HG03457 (cell line): Measurements from ENCODE around the gene CST9.
"Not testable (repeated sequence)": the region's sequence is repeated elsewhere in the genome, so short reads cannot be mapped to it uniquely, and the experiment has no call there.

Source experiments
- ATAC-seq: cut with Tn5 transposase; IDR thresholded peaks from one replicate; pipeline ENCODE4 v1.9.1; 2021; ENCODE audit warnings: moderate number of reproducible peaks; ENCODE audit not compliant: unreplicated experiment

CST9 gene

DNA sequence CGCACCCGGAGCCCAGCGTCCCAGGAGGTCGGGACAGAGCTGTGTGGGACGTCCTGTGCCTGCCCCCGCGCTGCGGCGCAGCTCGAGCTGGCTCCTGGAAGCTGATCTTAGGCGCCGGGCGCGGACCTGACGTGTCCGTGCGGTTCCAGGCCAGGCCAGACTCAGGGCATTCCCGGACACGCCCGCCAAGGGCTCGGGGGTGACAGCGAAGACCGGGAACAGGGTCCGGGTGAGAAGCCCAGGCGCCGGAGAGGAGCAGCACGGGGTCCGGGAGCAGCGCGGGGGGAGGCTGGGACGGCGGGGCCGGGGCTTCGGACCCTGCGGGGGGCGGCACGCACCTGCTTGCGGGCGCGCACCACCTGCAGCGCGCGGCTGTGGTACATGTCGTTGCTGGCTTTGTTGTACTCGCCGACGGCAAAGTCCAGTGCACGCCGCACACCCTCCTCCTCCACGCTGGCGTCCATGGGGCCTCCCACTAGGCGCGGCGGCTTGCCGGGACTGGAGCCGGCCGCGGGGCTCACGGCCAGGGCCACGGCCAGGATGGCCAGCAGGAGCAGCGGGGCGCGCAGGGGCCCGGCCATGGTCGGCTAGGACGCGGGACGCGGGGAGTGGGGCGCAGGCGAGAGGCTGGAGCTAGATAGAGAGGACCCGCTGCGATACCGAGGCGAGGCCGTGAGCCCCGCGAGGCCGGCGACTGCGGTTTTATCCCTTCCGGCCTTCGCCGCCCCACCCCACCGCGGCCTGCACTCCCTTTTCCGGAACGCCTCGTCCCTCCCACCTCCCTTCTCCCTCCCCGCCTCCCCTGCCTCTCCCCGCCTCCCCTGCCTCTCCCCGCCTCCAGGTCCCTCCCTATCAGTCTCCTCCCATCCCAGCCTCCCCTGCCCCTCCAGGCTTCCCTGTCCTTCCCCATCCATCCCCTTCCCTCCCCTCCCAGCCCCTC is 31.8 kb upstream of the CST9 start, which contains the start of gene CST3:
CST3 (minus strand) TSS at position 674 of the 940 bp plus-strand sequence; CDS start at position 581, 93 bp downstream.
- ATAC-seq = peak; percentile 53

DNA sequence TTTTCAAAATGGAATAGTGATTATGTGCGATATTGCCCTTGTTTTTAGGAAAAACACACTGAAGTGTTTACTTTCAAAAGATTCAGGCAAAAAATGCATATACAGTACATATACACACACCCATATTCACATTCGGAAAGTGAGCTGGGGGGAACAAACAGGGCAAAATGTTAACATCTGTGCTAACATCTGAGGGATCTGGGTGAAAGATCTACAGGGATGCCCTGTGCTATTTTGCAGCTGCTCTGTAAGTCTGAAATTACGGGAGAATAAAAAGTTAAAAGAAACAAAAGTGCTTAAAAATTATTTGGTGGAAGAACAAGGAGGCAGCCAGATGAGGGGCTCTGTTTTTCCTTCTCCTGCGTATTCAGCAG is 31.2 kb upstream of the CST9 start:
- ATAC-seq = no peak

DNA sequence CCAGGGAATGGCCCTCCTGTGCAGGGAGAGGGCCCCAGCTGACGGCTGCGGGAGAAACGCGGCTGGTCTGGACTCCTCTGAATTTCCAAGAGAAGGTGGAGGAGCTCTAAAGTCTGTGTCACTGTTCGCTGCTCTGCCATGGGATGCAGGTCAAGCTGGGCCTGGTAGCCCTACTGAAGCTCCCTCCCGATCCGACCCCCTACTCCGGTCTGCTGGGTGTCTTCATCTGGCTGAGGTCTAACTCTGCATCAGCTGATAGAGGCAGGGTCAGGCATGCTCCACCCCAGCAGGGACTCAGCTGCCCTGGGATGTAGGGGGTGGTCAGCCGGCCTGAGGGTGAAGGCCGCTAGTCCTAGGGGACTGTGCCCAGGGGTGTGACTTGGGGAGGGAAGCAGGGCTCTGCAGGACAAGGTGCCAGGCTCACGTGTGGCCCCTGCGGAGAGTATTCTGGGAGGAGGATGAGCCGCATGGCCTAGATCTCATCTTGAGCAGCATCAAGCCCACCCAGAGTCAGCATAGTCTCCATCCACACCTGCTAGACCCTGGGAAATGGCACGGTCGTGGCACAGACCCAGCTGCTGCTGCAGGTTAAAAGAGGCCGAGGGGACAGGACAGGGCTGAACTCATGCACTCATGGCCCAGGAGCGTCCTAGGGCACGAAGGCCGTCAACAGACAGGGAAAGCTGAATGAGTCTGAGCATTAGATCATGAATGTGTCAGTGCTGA is 30.6 kb upstream of the CST9 start:
- no peak for ATAC-seq

DNA sequence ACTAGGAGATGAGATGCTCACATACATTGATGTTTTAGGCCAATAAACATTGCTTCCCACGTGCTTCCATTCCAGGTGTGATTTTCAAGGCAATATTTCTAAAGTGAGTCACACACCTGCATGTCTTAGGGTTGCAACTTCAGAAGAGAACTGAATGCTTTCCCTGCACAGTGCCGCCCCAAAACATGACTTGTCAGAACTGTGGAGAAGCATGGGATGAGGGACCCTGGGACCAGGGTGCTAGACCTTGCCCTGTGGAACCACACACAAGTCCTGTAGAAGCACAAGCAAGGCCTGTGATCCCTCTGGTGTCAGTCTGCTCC is 30.0 kb upstream of the CST9 start:
- not testable (repeated sequence) for ATAC-seq

DNA sequence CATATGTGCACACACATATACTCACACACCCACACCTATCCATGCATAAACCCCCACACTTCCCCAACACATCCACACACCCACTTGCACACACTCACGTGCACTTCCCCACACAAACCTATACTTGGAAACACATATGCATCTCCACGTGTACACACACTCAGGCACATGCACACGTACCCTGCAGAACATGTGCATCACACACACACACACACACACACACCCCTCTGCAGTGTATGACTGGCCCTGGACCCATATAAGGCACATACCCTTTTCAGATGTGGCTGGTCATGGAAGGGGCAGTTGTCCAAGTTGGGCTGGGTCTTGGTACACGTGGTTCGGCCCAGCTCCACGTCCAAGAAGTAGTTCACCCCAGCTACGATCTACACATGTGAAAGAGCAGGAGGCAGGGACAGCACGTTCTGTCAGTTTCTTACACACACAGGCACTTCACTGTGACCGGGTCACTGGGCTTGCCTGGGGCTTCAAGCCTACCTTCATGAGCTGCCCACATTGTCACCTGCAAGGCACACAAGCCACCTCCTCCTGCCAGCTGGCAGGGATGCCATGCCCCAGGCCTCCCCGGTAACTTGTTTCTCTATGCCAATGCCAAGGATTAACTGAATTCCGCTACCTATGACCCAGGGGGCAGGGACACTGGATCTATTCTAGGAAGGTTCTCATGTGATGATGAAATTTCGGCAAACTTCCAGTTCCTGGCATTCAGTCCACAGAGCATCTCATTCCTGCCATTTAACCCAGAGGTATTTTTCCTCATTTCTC is 29.5 kb upstream of the CST9 start:
- ATAC-seq = no peak

DNA sequence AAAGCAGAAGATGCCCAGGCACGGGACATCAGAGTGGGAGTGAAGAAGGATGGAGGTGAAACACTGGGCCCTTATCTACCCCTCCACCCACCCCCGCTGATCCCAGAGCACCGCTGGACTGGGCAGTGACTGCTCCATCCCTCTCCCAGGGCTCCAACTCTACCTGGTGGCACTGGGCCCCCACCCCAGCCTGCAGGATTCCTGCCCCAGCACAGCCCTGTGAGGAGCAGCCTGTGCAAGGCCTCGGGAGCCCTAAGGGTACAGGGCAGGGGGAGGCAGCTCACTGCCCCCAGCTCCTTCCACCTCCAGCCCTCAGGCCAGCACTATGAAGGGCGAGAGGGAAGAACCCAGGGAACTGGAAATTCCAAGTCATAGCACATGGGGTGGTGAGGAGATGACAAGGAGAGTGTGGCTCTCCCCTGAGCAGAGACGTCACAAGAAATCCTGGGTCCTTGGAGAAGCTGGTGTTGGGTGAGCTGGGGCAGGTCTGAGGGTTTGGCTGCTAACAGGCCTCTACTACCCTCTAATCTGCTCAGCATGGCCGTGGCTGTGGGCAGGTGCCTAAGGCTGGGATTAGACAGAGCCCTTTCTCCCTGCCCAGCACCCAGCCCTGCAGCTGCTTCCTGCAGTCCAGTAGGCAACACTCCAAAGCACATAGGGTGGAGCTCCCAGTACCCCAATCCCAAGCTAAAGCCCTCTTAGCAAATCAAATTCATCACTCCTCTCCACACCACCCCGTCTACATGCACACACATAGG is 28.5 kb upstream of the CST9 start:
- no peak for ATAC-seq

DNA sequence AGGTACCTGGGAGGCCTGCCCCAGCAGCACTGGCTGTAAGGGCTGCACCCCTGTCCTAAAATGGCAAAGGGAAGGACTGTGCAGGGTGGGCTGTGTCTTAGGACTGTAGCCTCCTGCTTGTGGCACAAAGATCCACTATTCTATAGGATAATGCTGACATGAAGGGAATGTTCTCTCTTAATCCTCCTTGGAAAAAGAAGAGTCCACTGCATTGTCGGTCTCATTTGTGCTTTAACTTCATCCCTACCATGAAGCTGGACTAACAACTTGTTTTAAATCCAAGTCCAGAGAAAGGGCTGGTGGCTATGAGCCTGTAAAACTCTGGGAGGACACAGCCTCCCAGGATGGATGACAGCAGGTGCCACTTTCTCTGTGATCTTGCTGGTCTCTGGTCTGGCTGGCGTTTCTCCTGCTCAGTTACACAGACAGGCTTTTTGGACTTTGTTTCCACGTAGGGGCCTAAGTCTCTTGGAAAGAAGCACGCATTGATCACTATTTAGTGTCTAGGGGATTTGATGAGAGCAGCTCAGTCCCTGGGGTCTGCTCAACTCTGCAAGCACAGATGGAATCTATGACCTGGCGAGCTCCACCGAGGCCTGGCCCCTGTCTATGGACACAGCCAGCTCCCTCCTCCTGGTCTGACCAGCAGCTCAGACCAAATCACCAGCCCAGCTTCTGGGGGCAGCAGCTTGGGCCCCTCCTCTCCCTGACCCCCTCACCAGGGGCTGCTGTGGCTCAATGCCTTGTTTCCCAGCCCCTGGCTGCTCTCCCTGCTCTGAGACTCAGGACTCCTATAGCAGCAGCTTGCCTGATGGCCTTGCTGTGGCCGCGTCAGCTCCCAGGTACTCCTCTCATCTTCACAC is 27.2 kb upstream of the CST9 start:
- no peak for ATAC-seq

DNA sequence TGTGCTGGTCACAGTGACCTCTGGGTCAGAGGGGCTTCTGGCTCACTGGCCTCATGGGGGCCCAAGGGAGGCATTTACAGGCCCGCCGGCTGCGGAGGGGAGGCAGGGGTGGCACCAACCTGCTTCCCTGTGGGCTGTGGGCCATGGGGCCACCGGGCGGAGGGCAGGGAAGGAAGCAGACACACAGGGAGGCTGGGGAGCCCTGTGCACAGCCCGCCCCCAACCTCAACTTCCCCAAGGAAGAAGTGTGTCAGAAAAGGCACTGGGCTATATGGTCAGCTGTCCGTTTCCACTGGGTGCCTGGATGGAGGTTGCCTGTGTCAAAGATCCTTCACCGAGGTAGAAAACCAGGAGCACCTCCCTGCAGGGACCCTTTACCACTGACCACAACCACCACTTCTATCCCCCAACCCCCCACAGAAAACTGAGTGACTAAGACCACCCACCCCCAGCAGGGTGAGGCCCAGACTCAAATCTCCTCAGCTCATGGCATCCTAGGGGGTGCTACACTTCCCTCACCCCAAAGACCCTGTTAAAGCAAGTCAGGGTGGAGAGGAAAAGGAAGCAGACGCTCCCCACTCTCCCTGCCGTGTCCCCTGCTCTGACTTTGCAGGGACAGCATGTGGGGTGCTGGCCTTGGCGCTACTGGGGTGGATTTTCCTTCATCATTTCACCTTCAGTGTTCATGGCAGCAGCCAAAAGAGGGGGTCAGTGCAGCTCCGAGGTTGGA is 26.4 kb upstream of the CST9 start:
- no peak for ATAC-seq

DNA sequence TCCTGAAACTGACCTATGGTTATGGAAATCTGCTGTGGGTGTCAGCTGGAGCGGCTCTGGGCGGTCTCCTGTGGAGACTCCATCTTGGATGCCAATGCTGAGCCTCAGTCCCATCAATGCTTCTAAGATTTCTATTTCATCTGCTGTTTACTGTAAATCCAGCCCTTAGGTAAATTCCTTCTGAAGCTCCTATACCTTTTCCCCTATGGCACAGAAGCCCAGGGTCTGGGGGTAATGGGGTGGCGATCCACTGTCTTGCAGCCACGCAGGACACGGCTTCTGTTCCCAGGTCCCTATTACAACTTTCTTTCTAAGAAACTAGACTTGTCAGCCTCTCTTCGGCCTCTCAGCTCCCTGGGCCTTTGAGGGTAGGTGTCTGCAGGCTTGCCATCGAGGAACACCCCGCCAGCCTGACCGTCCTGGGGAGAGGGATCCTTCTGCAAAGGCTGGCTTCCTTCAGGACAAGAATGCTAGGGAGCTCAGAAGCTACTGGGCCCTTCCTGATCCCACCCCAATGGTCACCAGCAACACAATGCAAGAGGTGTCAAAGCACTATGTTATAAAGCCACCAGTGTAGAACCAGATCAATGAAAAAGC is 25.6 kb upstream of the CST9 start:
- no peak for ATAC-seq

DNA sequence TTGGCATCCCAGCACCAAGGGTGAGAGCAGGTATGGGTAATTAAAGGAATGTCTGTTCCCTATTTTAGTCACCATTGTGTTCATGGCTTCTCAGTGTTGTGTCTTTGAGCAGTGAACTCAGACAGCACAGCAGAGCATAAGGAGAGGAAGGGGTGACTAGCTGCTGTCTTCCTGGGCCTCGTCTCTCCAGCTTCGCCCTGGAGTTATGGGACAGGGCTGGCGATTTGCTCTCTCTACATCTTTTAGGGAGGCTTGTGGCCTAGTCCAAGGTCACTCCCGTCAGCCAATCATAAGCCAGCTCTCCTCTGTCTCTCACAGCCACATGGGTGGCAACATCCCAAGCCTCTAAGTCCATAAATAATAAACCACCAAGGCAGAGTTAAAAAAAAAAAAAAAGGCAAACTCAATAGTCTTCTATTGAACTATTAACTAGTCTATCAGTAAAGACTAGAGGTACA is 24.7 kb upstream of the CST9 start:
- no peak for ATAC-seq

DNA sequence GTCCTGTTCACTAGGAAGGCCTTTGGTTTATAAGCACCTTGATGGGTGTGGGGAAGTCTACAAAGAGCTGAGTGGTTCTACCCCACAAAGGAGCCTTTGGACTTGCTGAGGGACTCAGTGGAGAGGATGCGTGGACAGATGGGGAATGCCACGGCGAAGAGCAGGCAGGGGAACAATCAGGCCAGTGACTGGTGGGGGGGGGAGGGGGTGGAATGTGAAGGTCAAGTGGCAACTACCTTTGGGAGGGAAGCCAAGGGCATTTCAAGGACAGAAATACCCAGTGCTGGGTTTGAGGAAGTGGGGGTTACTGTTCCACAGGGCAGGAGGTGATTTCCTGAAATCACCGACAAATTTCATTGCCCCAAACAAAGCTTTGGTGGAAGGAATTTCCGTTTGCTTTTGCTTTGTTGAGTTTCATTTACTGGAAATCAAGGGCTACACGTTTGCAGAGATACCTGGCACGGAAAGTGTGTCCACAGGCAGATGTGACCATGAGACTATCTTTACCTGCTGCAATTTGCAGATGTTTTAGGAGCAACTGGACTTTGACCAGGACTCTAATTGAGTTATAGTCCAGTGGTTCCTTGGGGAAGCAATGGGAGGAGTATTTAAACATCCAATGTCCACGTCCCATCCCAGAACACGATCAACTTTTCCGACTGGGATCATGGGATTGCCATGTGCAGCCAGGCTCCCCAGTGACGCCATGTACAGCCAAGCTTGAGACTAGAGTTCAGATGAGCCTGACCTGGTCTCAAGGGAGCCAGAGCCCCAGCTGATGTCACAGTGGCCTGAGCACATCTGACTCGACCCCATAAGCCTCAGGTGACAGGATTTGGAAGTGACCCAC is 24.1 kb upstream of the CST9 start:
- no peak for ATAC-seq

DNA sequence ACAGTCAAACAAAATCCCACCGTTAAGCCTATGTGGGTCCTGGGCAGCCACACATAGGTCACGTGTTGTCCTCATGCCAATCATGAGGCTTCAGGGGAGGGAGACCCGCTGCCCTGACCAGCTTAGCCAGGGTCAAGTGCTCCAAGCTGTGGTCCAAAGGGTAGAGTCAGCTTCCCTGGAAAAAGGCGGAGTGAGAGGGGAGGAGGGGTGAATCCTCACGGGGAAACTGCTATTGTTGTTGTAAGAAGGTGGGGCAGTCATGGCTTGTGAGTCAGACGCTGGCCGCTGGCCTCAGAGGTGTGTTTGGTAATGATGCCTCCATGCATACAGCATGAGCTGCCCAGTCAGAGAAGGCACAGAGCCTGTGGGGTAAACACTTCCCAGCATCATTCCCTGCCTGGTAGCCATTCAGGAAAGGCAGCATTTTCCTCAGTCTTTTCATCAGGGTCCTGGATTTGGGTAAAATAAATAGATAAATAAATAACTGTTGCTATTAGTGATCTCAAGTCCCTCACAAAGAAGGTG is 23.4 kb upstream of the CST9 start:
- ATAC-seq = no peak

DNA sequence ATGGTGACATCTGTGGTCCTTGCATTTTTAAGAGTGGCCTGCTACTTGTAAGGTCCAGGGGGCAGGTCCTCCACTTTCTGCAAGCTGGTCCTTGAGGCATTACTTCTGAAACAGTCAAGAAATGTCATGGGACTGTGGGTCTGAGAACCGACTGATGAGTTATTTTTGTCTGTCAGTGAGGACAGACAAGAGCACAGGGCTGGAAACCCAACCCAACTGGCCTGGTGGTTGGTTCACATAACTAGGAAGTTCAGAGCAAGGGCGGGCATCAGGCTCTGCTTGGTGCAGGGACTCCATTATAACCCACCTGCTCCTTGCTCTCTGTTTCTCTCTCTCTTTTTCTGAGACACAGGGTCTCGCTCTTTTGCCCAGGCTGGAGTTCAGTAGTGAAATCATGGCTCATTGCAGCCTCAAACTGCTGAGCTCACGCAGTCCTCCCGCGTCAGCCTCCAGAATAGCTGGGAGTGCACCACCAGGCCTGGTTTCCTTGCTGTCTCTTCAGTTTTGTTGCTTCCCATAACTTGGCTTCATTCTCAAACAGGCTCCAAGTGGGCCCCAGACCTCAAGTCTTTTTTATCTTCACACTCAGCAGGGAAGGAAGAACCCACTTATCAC is 22.8 kb upstream of the CST9 start:
- no peak for ATAC-seq

DNA sequence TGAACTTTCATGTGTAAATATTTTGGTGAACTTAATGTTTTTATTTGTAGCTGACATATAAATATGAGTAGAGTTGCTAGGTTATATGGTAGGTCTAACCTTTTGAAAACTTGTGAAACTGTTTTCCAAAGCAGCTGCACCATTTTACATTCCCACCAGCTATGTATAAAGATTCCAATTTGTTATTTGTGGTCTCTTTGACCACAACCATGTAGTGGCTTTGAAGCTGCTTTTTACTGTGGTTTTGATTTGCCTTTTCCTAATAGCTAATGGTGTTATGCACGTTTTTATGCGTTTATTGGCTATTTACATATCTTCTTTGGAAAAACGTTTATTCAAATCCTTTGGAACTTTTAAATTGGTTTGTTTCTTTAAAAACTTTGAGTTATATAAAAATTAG is 21.8 kb upstream of the CST9 start:
- no peak for ATAC-seq

DNA sequence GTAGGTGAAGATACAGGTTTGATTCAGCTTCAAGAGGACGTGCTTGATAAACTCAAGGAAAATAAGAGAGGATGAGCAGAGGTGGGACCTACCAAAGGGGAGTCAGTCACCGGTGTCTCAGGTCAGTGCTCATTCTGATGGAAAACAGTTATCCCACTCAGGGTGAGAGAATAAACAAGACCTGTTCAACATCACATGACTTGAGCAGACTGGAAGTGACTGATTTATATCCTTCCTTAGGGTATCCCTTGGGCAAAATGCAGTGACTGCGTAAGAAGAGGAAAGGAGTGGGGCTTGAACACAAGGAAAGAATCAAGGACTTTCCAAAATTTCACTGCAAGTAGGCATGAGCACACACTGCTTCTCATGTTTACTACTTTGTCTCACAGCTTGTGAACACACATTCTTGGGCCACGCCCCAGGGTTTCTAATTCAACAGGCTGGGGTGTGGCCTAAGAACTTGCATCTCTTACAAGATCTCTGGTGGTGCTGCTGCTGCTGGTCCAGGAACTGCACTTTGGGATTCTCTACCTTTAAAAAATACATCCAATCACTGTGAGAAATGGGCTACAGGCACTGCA is 20.4 kb upstream of the CST9 start:
- ATAC-seq = no peak

DNA sequence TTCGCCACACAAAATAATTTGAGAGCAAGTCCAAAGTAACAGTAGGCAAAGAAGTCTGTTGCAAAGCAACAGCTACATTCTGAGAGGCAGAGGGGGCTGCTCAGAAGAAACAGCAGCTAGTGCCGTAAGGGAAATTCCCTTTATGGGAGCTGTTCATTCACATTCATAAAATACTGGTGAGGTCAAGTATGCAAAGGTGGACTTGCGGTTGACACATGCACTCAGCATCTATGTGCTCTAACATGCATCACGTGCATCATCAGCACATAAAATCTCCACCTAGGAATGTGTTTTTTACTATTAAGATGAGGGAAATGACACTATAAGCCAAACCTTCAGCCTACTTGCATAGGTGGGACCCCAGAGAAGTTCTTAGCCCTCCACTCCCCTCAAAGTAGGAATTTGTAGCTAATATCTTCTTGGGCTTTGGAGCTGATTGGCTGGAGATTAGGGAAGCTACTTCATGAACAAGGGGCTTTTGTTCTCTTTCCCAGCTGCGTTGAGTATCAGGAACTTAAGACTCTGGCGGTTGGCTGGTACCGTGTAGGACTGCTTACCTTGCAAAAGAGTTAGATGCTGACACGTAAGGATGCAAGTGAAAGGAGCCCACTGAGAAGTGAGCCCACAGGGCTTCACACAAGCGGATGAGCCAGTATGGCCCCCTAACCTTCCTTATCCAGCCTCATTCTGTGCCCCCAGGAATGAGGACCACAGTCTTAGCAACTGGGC is 19.7 kb upstream of the CST9 start:
- ATAC-seq = no peak
